SK-N-SH treated with all-trans-retinoic acid at 6 μM for 48 hours (cell line): ENCODE data around the gene CELF1.

Source experiments
- ARNTL ChIP-seq: fragments of 450-650 bp; formaldehyde crosslinking; IDR thresholded peaks from 2 replicates; pipeline ENCODE4 v1.5.0; 2020; ENCODE audit warnings: low read depth, mild to moderate bottlenecking, moderate library complexity, borderline replicate concordance
- BACH2 ChIP-seq: fragments of 250-450 bp; sonication (Bioruptor Pico); IDR thresholded peaks from 2 replicates; pipeline ENCODE4 v1.9.0; 2021; ENCODE audit warnings: mild to moderate bottlenecking, borderline replicate concordance
- CREB5 ChIP-seq: fragments of 250-450 bp; sonication (Bioruptor Pico); IDR thresholded peaks from 2 replicates; pipeline ENCODE4 v1.5.1; 2020; ENCODE audit warnings: low read depth, mild to moderate bottlenecking, moderate library complexity
- ESRRG ChIP-seq: fragments of 250-450 bp; sonication (Bioruptor Pico); IDR thresholded peaks from 2 replicates; pipeline ENCODE4 v1.6.1; 2021; ENCODE audit warnings: mild to moderate bottlenecking
- ISL1 ChIP-seq: fragments of 250-450 bp; sonication (Bioruptor Pico); IDR thresholded peaks from 2 replicates; pipeline ENCODE4 v2.1.2; 2022; ENCODE audit warnings: mild to moderate bottlenecking, moderate library complexity
- OSR1 ChIP-seq: fragments of 250-450 bp; sonication (Bioruptor Pico); IDR thresholded peaks from 2 replicates; pipeline ENCODE4 v1.8.0; 2022; ENCODE audit warnings: moderate library complexity, mild to moderate bottlenecking, inconsistent platforms
- PATZ1 ChIP-seq: fragments of 250-450 bp; sonication (Bioruptor Pico); IDR thresholded peaks from 2 replicates; pipeline ENCODE4 v1.8.0; 2020; ENCODE audit warnings: mild to moderate bottlenecking, moderate library complexity, borderline replicate concordance
- RARB ChIP-seq: fragments of 250-450 bp; sonication (Bioruptor Pico); IDR thresholded peaks from 2 replicates; pipeline ENCODE4 v1.8.0; 2021; ENCODE audit warnings: mild to moderate bottlenecking, moderate library complexity
- SNAI2 ChIP-seq: fragments of 250-450 bp; sonication (Bioruptor Pico); IDR thresholded peaks from 2 replicates; pipeline ENCODE4 v1.5.0; 2020; ENCODE audit warnings: mild to moderate bottlenecking, moderate library complexity
- TCF4 ChIP-seq: fragments of 250-450 bp; sonication (Bioruptor Pico); IDR thresholded peaks from 2 replicates; pipeline ENCODE4 v1.8.0; 2021; ENCODE audit warnings: mild to moderate bottlenecking, moderate library complexity, borderline replicate concordance
- TOX ChIP-seq: fragments of 250-450 bp; sonication (Bioruptor Pico); IDR thresholded peaks from 2 replicates; pipeline ENCODE4 v1.8.0; 2021; ENCODE audit warnings: mild to moderate bottlenecking, moderate library complexity, borderline replicate concordance
- ZFP3 ChIP-seq: fragments of 250-450 bp; sonication (Bioruptor Pico); IDR thresholded peaks from 2 replicates; pipeline ENCODE4 v1.5.0; 2020; ENCODE audit warnings: mild to moderate bottlenecking, moderate library complexity
- ZFP30 ChIP-seq: fragments of 450-650 bp; formaldehyde crosslinking; IDR thresholded peaks from 2 replicates; pipeline ENCODE4 v1.5.0; 2022; ENCODE audit warnings: mild to moderate bottlenecking, moderate library complexity
- ZNF565 ChIP-seq: fragments of 450-650 bp; formaldehyde crosslinking; conservative IDR thresholded peaks from 2 replicates; pipeline ENCODE4 v1.5.0; 2020; ENCODE audit warnings: low read depth, mild to moderate bottlenecking, moderate library complexity

GRCh38 chr11:47470671-47471070 is 82.3 kb downstream of the CELF1 start:
- no peak for TF ChIP-seq PATZ1 (CRISPR knock-in tag)
- TF ChIP-seq CREB5 (CRISPR knock-in tag) = no peak
- no peak for TF ChIP-seq ISL1 (CRISPR knock-in tag)
- no peak for TF ChIP-seq ZFP3
- TF ChIP-seq ZNF565 (CRISPR knock-in tag) = no peak
- no peak for TF ChIP-seq ARNTL (CRISPR knock-in tag)
- no peak for TF ChIP-seq ESRRG (CRISPR knock-in tag)
- TF ChIP-seq ZFP30 (CRISPR knock-in tag) = no peak
- TF ChIP-seq RARB = no peak
- TF ChIP-seq TCF4 = no peak
- TF ChIP-seq SNAI2 = no peak
- no peak for TF ChIP-seq TOX (CRISPR knock-in tag)
- TF ChIP-seq OSR1 (CRISPR knock-in tag) = no peak
- no peak for TF ChIP-seq BACH2 (CRISPR knock-in tag)
